ENCODE measurements around the gene ZMPSTE24.

DNA sequence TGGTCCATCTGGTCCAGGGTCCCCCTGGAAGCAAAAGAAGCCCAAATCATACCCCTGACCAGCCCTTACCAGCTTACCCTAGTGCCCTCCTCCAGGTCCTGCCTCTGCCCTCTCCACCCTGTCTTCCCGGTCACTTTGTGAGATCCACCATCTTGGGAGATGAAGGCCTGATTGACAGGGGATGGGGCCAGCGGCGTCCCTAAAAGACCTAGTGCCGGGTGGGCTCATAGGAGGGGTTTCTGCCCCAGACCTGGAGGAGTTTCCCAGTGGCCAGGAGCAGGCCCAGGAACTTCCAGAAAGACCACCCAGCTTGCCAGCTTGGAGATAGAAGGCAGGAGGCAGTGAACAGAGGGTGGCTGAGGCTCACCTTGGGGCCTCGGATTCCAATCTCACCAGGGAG lies 53.7 kb downstream of the ZMPSTE24 start:
- TF ChIP-seq CTCF (IDR thresholded peaks at IDR 0.05) (no peak), POLR2A (IDR thresholded peaks at IDR 0.05) (no peak)

Measured in adrenal gland (tissue), 5 donors.